GM04503 (cell line): ENCODE measurements around the gene CCM2.

Source experiments
- DNase-seq: peaks from one replicate; pipeline ENCODE4 v3.0.0-alpha.2; 2012; ENCODE audit warnings: low read depth

The CCM2 gene

DNA sequence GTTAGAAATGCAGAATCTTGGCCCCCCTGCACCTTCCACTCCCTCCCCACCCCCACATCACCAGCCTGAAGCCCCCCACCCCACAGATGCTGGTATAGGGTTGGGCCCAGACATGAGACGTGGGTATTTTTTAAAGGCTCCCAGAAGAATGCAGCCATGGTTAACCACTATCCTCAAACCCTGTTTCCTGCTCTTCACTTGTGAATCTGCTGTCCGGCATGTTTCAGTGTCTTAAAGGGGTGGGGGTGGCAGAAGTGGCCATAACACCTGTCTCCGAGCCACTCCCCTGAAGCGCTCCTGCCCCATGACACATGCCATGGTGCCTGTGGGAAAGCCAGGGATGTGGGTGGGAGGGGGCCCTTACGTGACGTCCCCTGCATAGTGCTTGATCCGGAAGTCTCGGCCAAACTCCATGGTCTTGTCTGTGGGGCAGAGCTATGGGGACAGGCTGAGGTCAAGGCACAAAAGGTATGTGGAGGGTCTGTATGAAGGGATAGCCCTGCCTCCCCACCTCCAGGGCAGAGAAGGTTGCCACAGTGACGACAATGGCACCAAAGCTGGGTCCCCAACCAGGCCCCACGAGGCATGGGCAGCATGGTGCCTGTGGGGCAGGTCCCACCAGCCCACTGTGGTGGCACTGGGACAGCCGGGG, 30.8 kb upstream of the CCM2 start:
- no peak for DNase-seq

DNA sequence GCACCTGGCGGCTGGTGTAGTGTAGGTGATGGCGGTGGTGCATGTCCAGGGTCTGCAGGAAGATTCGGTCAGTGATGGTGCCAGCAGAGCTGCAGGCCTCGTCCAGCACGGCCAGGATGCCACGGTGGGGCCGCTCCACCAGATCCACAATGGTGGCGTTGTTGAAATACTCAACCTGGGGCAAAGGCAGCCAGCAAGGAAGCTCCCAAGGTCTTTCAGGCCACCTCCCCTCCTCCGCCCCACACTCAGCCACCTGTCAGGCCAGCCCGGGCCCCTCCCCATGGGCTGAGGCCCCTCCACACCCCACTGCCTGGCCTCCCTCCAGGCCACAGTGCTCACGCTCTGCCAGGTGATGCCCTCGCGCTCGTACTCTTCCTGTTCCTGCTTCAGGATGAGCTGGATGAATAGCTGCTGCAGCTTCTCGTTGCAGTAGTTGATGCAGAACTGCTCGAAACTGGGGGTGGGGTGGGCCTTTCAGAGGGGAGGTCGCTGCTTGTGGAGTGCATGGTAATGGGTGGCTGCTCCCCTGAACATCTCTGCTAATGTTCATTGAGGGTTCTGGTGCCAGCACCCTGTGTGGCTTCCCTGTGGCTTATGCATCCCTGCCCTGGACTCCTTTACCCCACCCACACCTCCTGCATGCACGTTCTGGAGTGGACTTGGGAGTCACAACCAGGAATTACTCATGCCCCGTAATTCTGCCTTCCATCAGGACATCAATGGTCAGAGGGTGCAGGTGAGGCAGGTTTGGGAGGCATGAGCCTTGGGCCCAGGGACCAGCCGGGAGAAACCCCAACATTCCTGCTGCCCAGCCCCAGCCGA, 30.1 kb upstream of the CCM2 start:
- no peak for DNase-seq

DNA sequence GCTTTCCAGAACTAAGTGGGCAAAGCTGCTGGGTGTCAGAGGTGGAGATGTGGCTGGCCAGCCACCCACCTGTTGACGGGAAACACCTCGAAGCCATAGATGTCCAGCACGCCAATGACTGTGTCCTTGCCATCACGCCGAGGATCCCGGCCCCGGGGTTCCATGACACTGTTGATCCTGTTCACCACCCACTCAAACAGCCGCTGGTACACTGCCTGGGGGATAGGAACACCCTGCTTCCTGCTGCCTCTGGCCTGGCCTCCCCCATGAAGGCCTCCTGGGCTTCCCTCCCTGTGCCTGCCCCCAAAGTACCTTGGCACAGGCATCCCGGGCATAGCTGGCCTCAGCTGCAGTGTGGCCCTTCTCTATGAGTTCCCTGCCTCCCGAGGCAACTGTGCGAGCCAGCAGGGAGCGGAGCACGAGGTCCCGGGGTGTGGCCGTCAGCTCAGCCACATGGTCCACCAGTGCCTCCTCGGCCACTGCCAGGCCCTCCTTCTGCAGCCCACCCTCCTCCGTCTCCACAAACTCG, 29.4 kb upstream of the CCM2 start:
- DNase-seq, result no peak

DNA sequence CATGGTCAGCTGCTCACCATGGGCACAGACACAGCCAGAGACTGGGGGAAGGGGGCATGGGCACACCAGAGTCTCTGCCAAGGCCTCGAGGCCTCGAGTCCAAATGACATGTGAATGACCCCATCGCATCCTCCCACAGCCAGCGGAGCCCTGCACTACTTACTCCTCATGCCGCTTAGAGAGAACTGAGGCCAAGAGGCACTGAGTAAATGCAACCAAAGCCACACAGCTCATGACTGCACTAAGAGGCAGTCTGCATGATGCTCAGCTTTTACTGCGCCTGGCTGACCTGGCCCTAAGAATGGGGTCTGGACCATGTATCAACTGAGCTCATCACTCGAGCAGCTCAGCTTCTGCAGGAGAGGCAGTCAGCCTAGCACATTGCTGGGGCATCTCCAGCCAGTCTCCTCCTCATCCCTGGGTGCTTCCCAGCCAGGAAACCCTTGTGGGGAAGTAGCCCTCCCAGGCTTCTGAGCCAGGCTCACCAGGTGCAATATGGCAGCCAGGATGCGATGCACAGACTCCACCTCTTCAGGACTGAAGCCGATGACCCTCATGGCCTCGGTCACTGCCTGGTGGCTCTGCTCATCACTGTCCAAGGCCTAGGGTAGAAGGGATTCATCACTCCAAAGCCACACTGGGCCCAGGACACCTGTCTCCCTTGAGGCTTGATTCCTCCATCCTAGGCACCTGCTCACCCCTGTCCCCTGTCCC, 28.7 kb upstream of the CCM2 start:
- DNase-seq, result no peak

DNA sequence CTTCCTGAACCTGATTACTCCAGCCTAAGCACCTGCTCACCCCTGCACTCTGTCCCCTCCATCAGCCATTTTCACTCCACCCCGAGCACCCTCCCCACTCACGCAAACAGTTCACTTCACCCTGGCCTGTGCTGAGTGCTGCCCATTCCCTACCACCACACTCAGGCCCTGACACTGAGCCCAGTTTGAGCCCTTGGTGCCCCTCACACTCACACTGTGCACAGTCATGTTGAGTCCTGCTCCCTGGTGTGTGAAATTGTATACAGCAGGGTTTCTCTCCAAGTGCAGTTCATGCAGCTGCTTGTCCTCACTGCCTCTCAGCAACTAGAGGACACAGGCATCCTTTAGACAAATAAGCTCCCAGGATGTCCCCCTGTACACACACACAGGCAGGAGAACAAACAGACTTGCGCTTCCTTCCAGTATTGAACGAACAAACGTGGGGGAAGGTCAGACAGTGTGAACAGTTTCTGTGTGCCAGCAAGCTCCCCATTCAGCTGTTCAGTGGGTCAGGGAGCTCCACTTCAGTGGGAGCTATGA, 28.0 kb upstream of the CCM2 start:
- DNase-seq, result no peak

DNA sequence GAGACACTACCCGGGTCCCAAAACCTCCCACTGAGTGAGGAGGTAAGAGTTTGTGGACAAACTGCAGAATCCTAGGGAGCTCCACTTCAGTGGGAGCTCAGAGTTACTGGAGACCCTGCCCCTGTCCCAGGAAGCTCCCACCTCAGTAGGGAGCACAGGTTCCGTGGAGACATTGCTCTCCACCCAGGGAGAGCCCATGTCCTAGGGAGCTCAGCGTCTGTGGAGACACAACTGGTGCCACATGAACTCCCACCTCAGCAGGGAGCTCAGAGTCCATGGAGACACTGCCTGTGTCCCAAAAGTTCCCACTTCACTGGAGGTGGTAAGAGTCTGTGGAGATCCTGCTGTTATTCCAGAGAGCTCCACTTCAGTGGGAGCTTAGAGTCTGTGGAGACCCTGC, 27.4 kb upstream of the CCM2 start:
- no peak for DNase-seq

DNA sequence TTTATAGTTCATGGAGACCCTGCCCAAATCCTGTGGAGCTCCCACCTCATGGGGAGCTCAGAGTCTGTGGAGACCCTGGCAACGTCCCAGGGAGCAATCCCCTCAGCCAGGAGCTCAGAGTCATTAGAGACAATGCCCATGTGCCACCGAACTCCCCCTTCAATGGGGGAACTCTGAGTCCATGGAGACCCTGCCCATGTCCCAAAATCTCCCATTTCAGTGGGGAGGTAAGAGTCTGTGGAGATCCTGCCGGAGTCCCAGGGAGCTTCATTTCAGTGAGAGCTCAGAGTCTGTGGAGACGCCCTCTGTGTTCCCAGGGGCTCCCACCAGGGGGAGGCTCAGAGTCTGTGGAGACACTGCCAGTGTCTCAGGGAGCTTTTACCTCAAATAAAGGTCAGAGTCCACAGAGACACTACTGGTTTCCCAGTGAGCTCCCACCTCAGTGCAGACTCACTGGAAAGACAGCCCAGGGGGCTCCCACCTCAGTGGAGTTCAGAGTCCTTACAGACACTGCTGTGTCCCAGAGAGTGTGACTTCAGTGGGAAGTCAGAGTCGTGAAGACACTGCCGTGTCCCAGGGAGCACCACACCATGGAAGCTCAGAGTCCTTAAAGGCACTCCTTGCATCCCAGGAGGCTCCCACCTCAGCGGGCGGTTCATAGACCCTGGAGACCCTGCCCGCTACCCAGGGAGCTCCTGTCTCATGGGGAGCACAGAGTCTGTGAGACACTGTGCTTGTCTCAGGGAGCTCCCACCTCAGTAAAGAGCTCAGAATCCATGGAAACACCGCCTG, 26.2 kb upstream of the CCM2 start:
- no peak for DNase-seq

DNA sequence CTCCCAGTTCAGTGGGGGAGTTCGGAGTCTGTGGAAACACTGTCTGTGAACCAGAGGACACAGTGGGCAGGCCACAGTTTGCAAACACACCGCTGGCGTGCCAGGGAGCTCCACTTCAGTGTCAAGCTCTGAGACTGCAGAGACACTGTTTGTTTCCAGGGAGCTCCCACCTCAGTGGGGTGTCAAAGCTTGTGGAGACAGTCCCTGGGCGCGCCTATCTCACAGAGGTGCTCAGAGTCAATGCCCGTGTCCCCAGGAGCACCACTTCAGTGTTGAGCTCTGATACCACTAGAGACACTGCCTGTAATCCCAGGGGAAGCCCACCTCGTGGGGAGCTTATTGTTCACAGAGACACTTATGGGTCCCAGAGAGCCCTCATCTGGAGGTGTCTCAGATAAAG, 25.5 kb upstream of the CCM2 start:
- no peak for DNase-seq

DNA sequence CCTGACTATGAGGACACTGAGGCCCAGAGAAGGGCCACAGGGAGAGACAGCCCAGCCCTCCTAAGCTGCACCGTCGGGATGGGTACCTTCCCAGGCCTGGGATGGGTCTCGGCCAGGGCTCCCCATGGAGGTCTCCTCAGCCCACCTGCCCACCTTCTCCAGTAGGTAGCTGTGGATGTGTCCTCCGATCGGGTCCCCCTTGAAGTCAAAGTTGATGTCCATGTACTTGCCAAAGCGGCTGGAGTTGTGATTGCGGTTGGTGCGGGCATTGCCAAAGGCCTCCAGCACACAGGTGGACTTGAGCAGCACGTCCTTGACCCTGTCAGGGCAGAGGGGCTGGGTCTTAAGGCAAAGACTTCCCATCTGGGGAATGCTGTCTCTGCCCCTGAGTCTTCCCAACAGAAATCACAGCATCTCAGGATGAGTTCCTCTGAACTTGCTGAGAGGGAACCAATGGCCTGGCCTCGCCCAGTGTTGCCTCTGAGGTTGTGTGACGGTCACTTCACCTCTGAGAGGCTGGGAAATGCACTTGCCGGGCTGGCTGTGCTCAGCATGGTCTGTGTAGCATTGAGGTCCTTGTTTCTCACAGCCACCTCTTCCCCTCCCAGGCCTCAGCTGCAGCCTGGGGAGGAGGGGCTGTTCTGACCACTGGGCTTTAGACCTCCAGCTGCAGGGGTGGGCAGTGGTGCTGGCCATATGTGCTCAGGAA, 24.5 kb upstream of the CCM2 start:
- no peak for DNase-seq

DNA sequence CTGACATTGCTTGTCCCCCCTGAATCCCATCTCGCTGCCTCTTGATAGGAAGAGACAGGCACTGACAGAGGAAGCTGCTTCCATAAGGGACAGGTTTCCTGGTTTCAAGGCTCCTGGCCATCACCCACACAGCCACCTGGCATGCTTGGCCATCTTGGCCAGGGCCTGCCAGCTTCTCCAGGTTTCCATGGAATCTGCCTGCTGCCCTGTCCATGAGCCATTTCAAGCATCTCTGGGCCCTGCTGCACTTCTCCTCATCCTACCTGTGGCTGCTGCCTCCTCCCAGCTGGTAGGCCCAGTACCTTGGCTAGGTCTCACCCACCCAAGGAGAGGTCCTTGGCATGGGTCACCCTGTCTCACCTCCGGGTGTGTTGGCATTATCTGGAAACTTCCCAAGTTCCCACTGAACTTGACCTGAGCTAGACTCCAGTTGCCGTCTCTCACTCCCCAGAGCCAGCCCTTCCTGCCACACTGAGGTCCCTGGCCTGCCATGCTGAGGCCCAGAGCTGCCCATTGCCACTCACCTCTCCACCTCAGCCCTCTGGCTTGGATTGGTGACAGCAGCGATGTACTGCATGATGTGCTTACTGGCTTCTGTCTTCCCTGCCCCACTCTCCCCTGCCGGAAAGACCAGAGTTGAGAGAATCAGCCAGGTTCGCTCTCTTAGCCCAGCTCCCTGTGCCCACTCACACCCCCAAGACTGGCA, 23.8 kb upstream of the CCM2 start:
- no peak for DNase-seq

DNA sequence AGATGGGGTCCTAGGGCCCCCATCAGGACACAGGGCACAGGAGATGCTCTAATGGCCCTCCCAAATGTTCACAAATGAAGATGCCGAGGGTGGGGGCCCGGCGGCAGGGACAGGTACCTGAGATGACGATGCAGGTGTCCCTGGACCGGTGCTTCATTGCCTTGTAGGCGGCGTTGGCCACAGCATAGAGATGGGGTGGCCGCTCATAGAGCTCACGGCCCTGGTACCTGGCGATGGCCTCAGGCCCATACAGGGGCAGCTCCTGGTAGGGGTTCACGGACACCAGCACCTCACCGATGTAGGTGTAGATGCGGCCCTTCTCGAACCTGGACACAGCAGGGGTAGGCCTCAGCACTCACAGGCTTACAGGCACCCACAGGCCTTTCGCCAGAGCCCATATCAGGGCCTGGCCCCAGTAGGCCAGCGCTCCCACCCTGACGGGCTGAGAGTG, 23.2 kb upstream of the CCM2 start:
- DNase-seq, result no peak

DNA sequence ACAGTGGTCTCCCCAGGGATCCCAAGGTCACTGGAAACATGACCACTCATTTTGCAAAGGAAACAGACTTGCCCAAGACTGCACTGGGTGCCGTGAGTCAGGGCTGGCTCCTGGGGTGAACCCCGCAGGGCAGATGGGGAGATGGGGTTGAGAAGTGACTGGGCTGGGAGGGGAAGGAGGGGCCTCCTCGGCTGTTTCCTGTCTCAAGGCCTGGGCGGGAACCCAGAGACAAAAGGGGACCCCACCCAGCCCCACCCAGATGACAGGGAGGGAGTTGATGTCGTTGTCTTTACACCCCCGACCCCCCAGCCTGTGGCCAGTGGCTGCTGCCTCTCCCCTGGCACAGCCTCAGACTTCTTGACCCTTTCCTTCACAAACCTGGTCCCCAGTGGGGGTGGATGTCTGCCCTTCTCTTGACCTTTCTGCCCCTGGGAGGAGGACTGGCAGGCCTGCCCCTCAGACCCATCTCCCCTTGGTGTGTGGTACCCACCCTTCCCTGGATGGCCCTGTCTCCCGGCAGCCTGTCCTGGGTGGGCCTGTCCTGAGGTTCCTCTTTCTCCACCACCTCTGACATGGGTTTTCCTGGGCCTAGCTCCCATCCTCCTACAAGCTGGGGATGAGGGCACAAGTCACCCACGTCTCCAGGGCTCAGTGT, 22.6 kb upstream of the CCM2 start:
- no peak for DNase-seq

DNA sequence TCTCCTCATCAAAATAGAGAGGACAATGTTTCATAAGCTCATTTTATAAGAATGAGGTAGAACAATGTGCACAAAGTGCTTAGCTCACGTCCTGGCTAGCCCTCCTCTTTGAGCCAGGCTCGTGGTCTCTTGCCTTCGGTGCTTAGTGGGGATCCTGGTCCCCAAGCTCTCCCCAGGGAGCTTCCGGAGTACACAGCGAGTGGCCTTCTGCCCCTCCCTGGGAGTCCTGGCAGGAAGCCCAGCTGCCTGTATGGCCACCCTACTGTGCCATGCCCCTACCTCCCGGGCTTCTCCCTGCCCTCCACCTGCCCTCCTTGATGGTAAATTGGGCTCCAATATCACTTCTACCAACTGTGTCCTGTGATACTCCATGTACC, 22.1 kb upstream of the CCM2 start:
- no peak for DNase-seq

DNA sequence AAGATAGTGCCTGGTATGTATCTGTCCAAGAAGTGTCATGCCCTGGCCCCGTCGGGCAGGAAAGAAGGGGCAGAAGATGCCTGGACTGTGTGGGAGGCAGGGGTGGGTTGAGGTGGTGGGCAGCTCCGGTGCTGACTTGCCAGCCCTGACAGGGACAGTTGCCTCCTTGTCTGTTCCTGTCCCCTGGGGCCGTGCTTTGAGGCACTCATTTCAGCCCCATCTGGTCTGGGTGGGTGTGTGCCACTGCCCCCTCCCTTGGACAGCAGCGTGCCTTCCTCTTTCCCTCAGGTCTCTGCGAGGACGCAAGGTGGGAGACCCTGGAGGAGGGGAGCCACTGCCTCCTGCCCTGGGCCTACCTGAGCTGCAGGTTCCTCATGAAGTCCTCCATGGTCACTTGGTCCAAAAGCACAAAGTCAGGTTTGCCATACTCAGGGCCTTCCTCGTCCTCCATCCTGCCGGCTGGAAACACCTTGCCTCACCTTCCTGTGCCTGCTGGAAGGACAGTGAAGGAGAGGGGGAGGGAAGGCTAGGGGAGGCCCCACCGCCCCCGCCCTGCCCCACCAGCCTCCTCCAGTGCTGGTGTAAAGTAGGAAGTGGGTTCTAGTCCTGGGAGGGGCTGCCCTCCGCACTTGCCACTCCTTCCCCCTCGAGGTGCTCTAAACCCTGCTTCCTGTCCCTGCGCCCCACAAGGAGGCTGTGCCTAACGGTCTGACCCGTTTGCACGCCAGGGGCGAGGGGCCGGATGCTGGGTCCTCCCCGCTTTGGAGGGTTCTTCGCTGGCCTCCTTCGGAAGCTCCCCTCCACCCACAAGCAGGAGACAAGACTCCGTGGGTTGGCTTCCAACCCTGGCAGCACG, 21.3 kb upstream of the CCM2 start, which contains the start of gene MYO1G:
Gene MYO1G, minus strand, starts transcription at position 505 of the 856 bp plus-strand sequence. Its CDS starts 54 bp downstream, at position 451.
- no peak for DNase-seq

DNA sequence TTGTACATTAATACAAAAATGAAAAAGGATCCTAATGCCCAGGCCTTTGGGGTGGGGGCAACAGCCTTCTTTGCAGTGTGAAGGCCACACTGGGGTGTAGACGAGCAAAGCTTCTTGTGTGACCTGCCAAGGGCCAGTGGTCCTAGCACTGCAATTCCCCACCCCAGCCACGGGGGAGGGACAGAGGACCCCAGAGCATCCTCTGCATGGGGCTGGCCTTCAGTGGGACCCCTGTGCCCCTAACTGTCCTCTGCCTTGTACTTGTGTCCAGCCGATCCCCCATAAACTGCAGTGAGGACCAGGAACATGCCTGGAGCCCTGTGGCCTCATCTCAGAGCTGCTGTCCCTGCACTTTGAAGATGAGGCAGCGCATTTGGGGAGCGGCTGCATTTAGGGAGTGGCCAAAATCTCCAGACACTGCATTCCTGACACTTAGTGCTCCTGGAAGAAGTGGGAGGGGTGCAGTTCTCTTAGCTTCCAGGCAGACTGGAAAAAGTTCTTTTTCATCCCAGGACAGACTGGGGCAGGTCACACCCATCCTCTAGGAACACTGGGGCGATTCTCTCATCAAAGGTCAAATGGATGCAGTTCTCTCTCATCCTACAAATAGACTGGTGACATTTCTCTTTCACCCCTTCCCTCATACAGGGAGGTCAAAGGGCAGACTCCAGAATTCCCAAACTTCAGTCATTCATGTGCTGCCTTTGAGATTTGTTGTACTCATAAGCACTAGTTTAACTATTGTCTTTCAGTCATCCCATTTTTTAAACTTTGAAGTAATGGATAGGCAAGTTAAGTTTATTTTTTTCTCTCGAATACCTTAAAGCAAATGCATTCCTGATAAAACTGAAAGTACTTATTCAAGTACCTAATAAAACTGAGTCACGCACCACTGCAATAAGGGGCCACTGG, 20.3 kb upstream of the CCM2 start:
- no peak for DNase-seq

DNA sequence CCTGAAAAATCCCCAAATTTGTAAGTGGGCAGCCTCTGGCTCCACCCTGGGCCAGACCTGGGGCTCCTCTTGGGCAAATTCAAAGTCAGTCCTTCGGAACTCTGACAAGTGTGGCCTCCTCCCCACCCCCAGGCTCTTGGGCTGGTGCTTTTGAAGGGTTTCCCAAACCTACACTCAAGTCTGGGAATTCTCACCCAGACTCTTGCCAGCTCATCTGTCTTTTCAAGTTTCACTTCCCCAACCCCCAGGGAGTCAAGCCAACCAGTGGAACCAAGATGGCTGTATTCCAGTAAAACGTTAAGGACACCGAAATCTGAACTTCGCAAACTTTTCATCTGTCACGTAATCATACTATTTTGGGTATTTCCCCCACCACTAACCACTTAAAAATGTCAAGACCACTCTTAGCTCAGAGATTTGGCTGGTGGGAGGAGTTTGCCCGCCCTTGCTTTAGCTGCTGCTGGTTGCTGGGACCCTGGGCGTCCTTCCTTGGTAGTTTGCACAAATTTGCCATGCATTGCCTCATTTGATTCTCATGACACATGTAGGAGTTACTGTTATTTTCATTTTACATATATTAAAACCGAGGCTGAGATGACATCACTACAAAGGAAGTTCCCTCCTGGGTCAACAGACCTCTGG, 19.5 kb upstream of the CCM2 start:
- DNase-seq, result no peak

DNA sequence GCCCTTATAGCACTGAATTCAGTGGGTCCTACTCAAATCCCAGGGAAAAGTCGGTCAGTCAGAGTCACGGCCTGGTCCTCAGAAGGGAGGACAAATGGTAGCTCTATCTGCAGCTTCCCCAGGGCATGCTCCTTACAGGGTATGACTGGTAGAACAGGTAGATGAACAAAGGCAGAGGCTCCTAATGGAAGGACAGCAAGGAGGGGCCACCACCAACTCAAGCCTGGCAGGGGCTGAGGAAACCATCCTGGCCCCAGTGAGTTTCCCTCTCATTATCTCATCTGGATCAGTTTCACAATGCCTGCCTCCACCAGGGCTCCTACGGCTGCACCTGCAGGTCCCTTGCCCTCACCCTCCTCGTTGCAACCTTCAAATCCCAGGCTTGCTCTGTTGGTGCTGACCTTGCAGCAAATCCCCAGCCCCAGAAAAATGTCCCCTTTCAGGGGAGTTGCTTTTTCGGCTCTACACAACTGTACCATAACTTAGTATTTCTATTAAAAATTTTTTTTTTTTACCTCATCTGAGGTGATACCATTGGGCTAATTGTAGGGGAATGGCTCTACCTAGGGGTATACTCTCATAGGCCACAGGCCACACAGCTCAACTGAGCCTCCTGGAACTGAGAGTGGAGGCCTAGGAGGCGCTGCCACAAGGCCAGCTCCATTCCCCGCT, 18.8 kb upstream of the CCM2 start:
- DNase-seq, result no peak
